HL-60 (cell line): ENCODE results near the gene SLC36A2.

Experiments
- DNase-seq, 2 experiments: peaks; one replicate each; pipeline ENCODE4 v3.0.0-alpha.2; 2010 to 2020; ENCODE audit warnings: low read depth in 1 of 2, low spot score in 1 of 2
- H3K27ac ChIP-seq: fragments of 250-450 bp; sonication (Bioruptor Pico); replicated peaks from 2 replicates; pipeline ENCODE4 v1.5.1; 2020; ENCODE audit warnings: mild to moderate bottlenecking, moderate library complexity
- H3K27me3 ChIP-seq: fragments of 250-450 bp; sonication (Bioruptor Pico); 2 replicates; pipeline ENCODE4 v1.5.1; 2021; ENCODE audit warnings: mild to moderate bottlenecking, moderate library complexity; ENCODE audit not compliant: insufficient read depth, poor library complexity, severe bottlenecking
- H3K4me3 ChIP-seq: replicated peaks from 2 replicates; pipeline ENCODE4 v1.5.1; 2011; ENCODE audit warnings: mild to moderate bottlenecking, control low read depth, low read length; ENCODE audit not compliant: insufficient read depth
- CTCF ChIP-seq: IDR thresholded peaks from one replicate; pipeline ENCODE4 v1.5.1; 2011; ENCODE audit warnings: low read length, control low read depth, inconsistent platforms; ENCODE audit not compliant: insufficient read depth
- GABPA ChIP-seq: IDR thresholded peaks from 2 replicates; pipeline ENCODE4 v1.6.1; 2012; ENCODE audit warnings: low read depth
- POLR2AphosphoS5 ChIP-seq: IDR thresholded peaks from 2 replicates; pipeline ENCODE4 v1.6.1; 2012; ENCODE audit warnings: low read depth
- SPI1 ChIP-seq: IDR thresholded peaks from 2 replicates; pipeline ENCODE4 v1.6.1; 2012; ENCODE audit warnings: low read depth, mild to moderate bottlenecking, borderline replicate concordance
- TF ChIP-seq, protein P1 (sequence below): IDR thresholded peaks from 2 replicates; pipeline ENCODE4 v1.6.1; 2012; ENCODE audit warnings: low read depth; ENCODE audit not compliant: insufficient replicate concordance

SLC36A2 gene

GRCh38 chr5:151274666-151275065 is 72.7 kb downstream of the SLC36A2 start:
- no peak for DNase-seq
- no peak overlapping the region for H3K4me3 ChIP-seq
- no peaks in the 10 kb centered on the region for H3K27me3 ChIP-seq
- H3K27ac ChIP-seq: no peak overlapping the region
- TF ChIP-seq, protein P1, sequence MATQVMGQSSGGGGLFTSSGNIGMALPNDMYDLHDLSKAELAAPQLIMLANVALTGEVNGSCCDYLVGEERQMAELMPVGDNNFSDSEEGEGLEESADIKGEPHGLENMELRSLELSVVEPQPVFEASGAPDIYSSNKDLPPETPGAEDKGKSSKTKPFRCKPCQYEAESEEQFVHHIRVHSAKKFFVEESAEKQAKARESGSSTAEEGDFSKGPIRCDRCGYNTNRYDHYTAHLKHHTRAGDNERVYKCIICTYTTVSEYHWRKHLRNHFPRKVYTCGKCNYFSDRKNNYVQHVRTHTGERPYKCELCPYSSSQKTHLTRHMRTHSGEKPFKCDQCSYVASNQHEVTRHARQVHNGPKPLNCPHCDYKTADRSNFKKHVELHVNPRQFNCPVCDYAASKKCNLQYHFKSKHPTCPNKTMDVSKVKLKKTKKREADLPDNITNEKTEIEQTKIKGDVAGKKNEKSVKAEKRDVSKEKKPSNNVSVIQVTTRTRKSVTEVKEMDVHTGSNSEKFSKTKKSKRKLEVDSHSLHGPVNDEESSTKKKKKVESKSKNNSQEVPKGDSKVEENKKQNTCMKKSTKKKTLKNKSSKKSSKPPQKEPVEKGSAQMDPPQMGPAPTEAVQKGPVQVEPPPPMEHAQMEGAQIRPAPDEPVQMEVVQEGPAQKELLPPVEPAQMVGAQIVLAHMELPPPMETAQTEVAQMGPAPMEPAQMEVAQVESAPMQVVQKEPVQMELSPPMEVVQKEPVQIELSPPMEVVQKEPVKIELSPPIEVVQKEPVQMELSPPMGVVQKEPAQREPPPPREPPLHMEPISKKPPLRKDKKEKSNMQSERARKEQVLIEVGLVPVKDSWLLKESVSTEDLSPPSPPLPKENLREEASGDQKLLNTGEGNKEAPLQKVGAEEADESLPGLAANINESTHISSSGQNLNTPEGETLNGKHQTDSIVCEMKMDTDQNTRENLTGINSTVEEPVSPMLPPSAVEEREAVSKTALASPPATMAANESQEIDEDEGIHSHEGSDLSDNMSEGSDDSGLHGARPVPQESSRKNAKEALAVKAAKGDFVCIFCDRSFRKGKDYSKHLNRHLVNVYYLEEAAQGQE: no peak
- no peak for TF ChIP-seq GABPA
- TF ChIP-seq POLR2AphosphoS5: no peak
- TF ChIP-seq CTCF: no peak
- no peak for TF ChIP-seq SPI1

DNA sequence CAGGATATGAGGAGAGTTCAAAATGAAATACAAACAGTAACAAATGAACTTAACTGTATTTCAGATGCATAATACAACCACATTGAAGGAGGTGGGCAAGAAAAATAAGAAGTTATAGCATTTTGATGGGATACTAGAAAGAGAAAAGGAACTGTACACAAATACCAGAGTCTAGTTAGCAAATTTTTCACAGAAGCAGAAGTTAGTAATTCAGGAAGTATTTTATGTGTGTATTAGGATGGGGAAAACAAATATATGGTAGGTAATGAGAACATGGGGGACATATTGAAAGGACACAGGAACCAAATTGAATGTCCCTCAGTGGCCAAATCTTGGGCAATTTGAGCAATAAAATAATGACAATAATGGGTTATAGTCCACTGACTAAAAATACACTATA is 76.0 kb downstream of the SLC36A2 start:
- DNase-seq: no peak
- no peak overlapping the region for H3K4me3 ChIP-seq
- no peaks in the 10 kb centered on the region for H3K27me3 ChIP-seq
- TF ChIP-seq GABPA: no peak
- peak; percentile 12; the same call in 1 of the 2 replicates for TF ChIP-seq SPI1
- no peak overlapping the region for H3K27ac ChIP-seq

GRCh38 chr5:151270599-151270998 is 76.8 kb downstream of the SLC36A2 start:
- no peak for DNase-seq
- Histone ChIP-seq H3K27me3 (no peaks in the 10 kb centered on the region), H3K27ac (no peak overlapping the region), H3K4me3 (no peak overlapping the region)
- no peak for TF ChIP-seq SPI1
- no peak for TF ChIP-seq CTCF
- no peak for TF ChIP-seq POLR2AphosphoS5
- TF ChIP-seq, protein P1: no peak
- TF ChIP-seq GABPA: no peak

DNA sequence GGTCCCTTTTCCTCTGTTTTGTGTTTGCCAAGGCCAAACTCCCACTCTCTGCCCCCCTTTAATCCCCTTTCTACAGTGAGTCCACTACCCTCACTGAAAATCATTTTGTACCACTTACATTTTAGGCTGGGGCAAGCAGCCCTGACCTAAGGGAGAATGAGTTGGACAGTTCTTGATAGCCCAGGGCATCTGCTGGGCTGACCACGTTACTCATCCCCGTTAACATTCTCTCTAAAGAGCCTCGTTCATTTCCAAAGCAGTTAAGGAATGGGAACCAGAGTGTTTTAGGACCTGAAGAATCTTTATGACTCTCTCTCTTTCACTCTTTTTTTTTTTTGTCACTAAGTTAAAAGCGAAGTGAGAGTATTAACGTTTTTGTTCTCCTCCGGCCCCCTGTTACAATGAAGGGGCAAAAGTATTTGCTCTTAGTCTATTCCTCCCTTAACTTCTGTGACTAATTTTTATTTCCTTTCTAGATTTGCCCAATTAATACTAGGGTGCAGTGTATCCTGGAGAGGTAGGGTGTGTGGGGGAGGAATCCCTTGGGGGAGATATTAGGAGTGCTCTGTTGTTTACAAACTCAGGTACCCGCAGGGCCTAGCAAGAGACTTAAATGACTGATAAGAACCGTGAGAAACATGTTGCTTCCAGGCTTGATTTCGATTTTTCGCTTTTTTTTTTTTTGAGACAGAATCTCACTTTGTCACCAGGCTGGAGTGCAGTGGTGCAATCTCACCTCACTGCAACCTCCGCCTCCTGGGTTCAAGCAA is 79.7 kb downstream of the SLC36A2 start:
- Histone ChIP-seq H3K27ac (no peak overlapping the region), H3K27me3 (no peaks in the 10 kb centered on the region), H3K4me3 (no peak overlapping the region)
- TF ChIP-seq, protein P1: no peak
- TF ChIP-seq GABPA (no peak), POLR2AphosphoS5 (no peak), SPI1 (no peak), CTCF (no peak)
- no peak for DNase-seq
